HCT116 (cell line): ENCODE results near the gene NIN. TPM values are rescaled to one million over a fixed set of nuclear protein-coding genes. Genes with fewer than 3 reads are reported as not detected.

Source experiments
- ATAC-seq: fragments of 200-7000 bp; cut with Tn5 transposase; 2 replicates; pipeline ENCODE4 v1.9.1; 2020; ENCODE audit warnings: mild to moderate bottlenecking, moderate library complexity
- BruUV-seq: library from RNA; stranded (reverse); fragments of 400-500 nt; replicated peaks from 2 replicates; lab custom pipeline; 2021; lab: Mats Ljungman, UMichigan
- CTCF ChIA-PET: fragments of 300-600 bp; sonication (Branson Sonifier 250); formaldehyde crosslinking; loops from one replicate; lab custom pipeline; 2021; ENCODE audit warnings: antibody characterized with exemption; lab: Charles Lee
- POLR2A ChIA-PET: fragments of 300-600, 350-600 bp; sonication (Branson Sonifier 250); formaldehyde crosslinking; loops from one replicate; lab custom pipeline; 2021; ENCODE audit warnings: antibody characterized with exemption; lab: Charles Lee
- RAD21 ChIA-PET, 2 experiments: fragments of 300-600 bp; sonication (Branson Sonifier 250); formaldehyde crosslinking; loops; one replicate each; lab custom pipeline; 2023; ENCODE audit warnings: low total read pairs in 2 of 2; ENCODE audit not compliant: uncharacterized antibody in 2 of 2, unreplicated experiment in 2 of 2, low non-redundant PET in 1 of 2; lab: Charles Lee
- DNase-seq: peaks from one replicate; pipeline ENCODE4 v3.0.0-alpha.2; 2010; ENCODE audit warnings: low read depth, low spot score
- H2AFZ ChIP-seq: fragments of 200-600 bp; shearing (Covaris generic), sonication (generic); 2 replicates; pipeline ENCODE4 v1.6.1; 2017; ENCODE audit warnings: low read depth, mixed run types, mixed read lengths, antibody characterized with exemption, low read length; ENCODE audit not compliant: poor library complexity, severe bottlenecking
- H3K27ac ChIP-seq: 2 replicates; pipeline ENCODE4 v1.5.1; 2012; ENCODE audit warnings: low read depth, low read length
- H3K27me3 ChIP-seq: fragments of 200-600 bp; sonication (generic); 2 replicates; pipeline ENCODE4 v1.6.1; 2016; ENCODE audit warnings: mixed run types, low read length, mixed read lengths; ENCODE audit not compliant: insufficient read depth
- H3K36me3 ChIP-seq, 2 experiments: fragments of 200-500 bp in 1 of 2; fragments of 200-600 bp in 1 of 2; sonication (Bioruptor generic) in 1 of 2; sonication (generic) in 1 of 2; 2 replicates each; pipeline versions ENCODE4 v1.5.1 to v1.6.1; 2014 to 2016; ENCODE audit warnings: low read length in 2 of 2, inconsistent platforms in 1 of 2, mixed read lengths in 1 of 2, mixed run types in 1 of 2; ENCODE audit not compliant: insufficient read depth in 2 of 2, control insufficient read depth in 1 of 2
- H3K4me1 ChIP-seq, 2 experiments: fragments of 200-600 bp in 1 of 2; sonication (generic) in 1 of 2; 2 replicates each; pipeline versions ENCODE4 v1.5.1 to v1.6.1; 2012 to 2017; ENCODE audit warnings: low read length in 2 of 2, inconsistent platforms in 1 of 2, mild to moderate bottlenecking in 1 of 2, mixed read lengths in 1 of 2, mixed run types in 1 of 2, moderate library complexity in 1 of 2; ENCODE audit not compliant: insufficient read depth in 2 of 2, control insufficient read depth in 1 of 2
- H3K4me2 ChIP-seq: fragments of 200-600 bp; sonication (generic); 2 replicates; pipeline ENCODE4 v1.6.1; 2017; ENCODE audit warnings: mixed run types, low read length, mixed read lengths
- H3K4me3 ChIP-seq, 2 experiments: fragments of 200-600 bp in 1 of 2; sonication (generic) in 1 of 2; replicated peaks in 1 of 2; 2 replicates each; pipeline ENCODE4 v1.5.1; 2011 to 2016; ENCODE audit warnings: low read length in 2 of 2, control low read depth in 1 of 2, low read depth in 1 of 2, mild to moderate bottlenecking in 1 of 2, mixed read lengths in 1 of 2, mixed run types in 1 of 2
- H3K79me2 ChIP-seq: fragments of 200-600 bp; sonication (generic); 2 replicates; pipeline ENCODE4 v1.6.1; 2017; ENCODE audit warnings: mild to moderate bottlenecking, mixed run types, low read length, moderate library complexity, mixed read lengths; ENCODE audit not compliant: insufficient read depth
- H3K9ac ChIP-seq: fragments of 200-600 bp; sonication (generic); 2 replicates; pipeline ENCODE4 v1.6.1; 2016; ENCODE audit warnings: low read length, mixed read lengths
- H3K9me2 ChIP-seq: fragments of 200-600 bp; sonication (generic), shearing (Covaris generic); 2 replicates; pipeline ENCODE4 v1.6.1; 2017; ENCODE audit warnings: mixed run types, mild to moderate bottlenecking, moderate library complexity; ENCODE audit not compliant: insufficient read depth
- H3K9me3 ChIP-seq, 2 experiments: fragments of 200-500 bp in 1 of 2; fragments of 200-600 bp in 1 of 2; sonication (Bioruptor generic) in 1 of 2; sonication (generic) in 1 of 2; 2 replicates each; pipeline ENCODE4 v1.6.1; 2014 to 2017; ENCODE audit warnings: low read length in 2 of 2, mixed read lengths in 2 of 2, inconsistent platforms in 1 of 2, low read depth in 1 of 2, mild to moderate bottlenecking in 1 of 2, mixed run types in 1 of 2, moderate library complexity in 1 of 2; ENCODE audit not compliant: control insufficient read depth in 1 of 2, insufficient read depth in 1 of 2
- H4K20me1 ChIP-seq: fragments of 200-600 bp; sonication (generic), shearing (Covaris generic); 2 replicates; pipeline ENCODE4 v1.6.1; 2017; ENCODE audit warnings: mixed run types, mild to moderate bottlenecking, moderate library complexity; ENCODE audit not compliant: insufficient read depth
- ATF3 ChIP-seq: IDR thresholded peaks from 2 replicates; pipeline ENCODE4 v1.6.1; 2012
- CBX3 ChIP-seq: IDR thresholded peaks from 2 replicates; pipeline ENCODE4 v1.6.1; 2012; ENCODE audit warnings: low read depth
- CEBPB ChIP-seq: IDR thresholded peaks from 2 replicates; pipeline ENCODE4 v1.6.1; 2012; ENCODE audit warnings: low read depth
- CTCF ChIP-seq, 3 experiments: fragments of 200-600 bp in 1 of 3; sonication (generic) in 1 of 3; IDR thresholded peaks in 2 of 3; conservative IDR thresholded peaks in 1 of 3; 2 replicates each; pipeline ENCODE4 v1.5.1; 2012 to 2017; ENCODE audit warnings: low read depth in 2 of 3, low read length in 2 of 3, antibody characterized with exemption in 1 of 3, borderline replicate concordance in 1 of 3, control low read depth in 1 of 3, mild to moderate bottlenecking in 1 of 3, mixed read lengths in 1 of 3, mixed run types in 1 of 3, moderate library complexity in 1 of 3; ENCODE audit not compliant: insufficient read depth in 1 of 3
- EGR1 ChIP-seq: IDR thresholded peaks from 2 replicates; pipeline ENCODE4 v1.6.1; 2012; ENCODE audit warnings: low read depth
- ELF1 ChIP-seq: IDR thresholded peaks from 2 replicates; pipeline ENCODE4 v1.6.1; 2012; ENCODE audit warnings: low read depth, borderline replicate concordance
- FOSL1 ChIP-seq: IDR thresholded peaks from 2 replicates; pipeline ENCODE4 v1.6.1; 2012; ENCODE audit warnings: low read depth
- JUND ChIP-seq: IDR thresholded peaks from 2 replicates; pipeline ENCODE4 v1.6.1; 2012
- MAX ChIP-seq: IDR thresholded peaks from 2 replicates; pipeline ENCODE4 v1.6.1; 2012
- POLR2A ChIP-seq: IDR thresholded peaks from 2 replicates; pipeline ENCODE4 v1.7.0; 2011; ENCODE audit warnings: borderline replicate concordance; ENCODE audit not compliant: insufficient read depth, insufficient read length; ENCODE audit errors: extremely low read depth
- POLR2AphosphoS5 ChIP-seq: IDR thresholded peaks from 2 replicates; pipeline ENCODE4 v1.6.1; 2011; ENCODE audit warnings: mild to moderate bottlenecking, low read depth, low read length, moderate library complexity
- REST ChIP-seq: IDR thresholded peaks from 2 replicates; pipeline ENCODE4 v1.6.1; 2012; ENCODE audit warnings: low read depth
- SP1 ChIP-seq: IDR thresholded peaks from 2 replicates; pipeline ENCODE4 v1.6.1; 2012; ENCODE audit warnings: low read depth
- SRF ChIP-seq: IDR thresholded peaks from 2 replicates; pipeline ENCODE4 v1.6.1; 2012; ENCODE audit warnings: low read depth
- TCF7L2 ChIP-seq: IDR thresholded peaks from 2 replicates; pipeline ENCODE4 v1.7.0; 2011; ENCODE audit warnings: borderline replicate concordance, inconsistent platforms; ENCODE audit not compliant: insufficient read depth, insufficient read length; ENCODE audit errors: extremely low read depth
- YY1 ChIP-seq: IDR thresholded peaks from 2 replicates; pipeline ENCODE4 v1.6.1; 2011; ENCODE audit warnings: low read length, low read depth, moderate library complexity, mild to moderate bottlenecking; ENCODE audit not compliant: insufficient replicate concordance; ENCODE audit errors: extremely low read depth
- ZBTB33 ChIP-seq: IDR thresholded peaks from 2 replicates; pipeline ENCODE4 v1.6.1; 2011; ENCODE audit warnings: mild to moderate bottlenecking, low read length, moderate library complexity; ENCODE audit not compliant: insufficient replicate concordance; ENCODE audit errors: extremely low read depth
- ZFX ChIP-seq: fragments of 450-650 bp; IDR thresholded peaks from 2 replicates; pipeline ENCODE4 v1.6.1; 2017
- ZNF274 ChIP-seq: fragments of 200-500 bp; sonication (Bioruptor generic); IDR thresholded peaks from 2 replicates; pipeline ENCODE4 v1.6.1; 2014; ENCODE audit warnings: mild to moderate bottlenecking, low read depth, low read length, inconsistent platforms
- intact Hi-C: fragments of 100-400 bp; cut with micrococcal nuclease; formaldehyde crosslinking; loops from 2 replicates; pipeline ENCODE4 v1.10.0; 2022
- total RNA-seq: library from RNA; stranded (reverse); gene quantifications from one replicate; pipeline ENCODE4 v1.2.1, GENCODE V29; 2021; ENCODE audit not compliant: unreplicated experiment

NIN gene
- total RNA-seq, 1 experiment from 2014 or later, result 39.6 TPM

GRCh38 chr14:50846226-50846880 is 15.4 kb upstream of the NIN start:
- no peak for DNase-seq
- Histone ChIP-seq H3K9me2 (no peaks in the 10 kb centered on the region), H3K4me3 (no peak overlapping the region), H3K27me3 (no peaks in the 10 kb centered on the region), H3K4me1 (peaks cover 0 to 7% of the 10 kb centered on the region in 2 experiments; a peak in 1 of 4 replicates), H3K79me2 (no peaks in the 10 kb centered on the region), H3K4me2 (no peak overlapping the region), H2AFZ (no peak overlapping the region), H3K9ac (no peak overlapping the region), H4K20me1 (no peaks in the 10 kb centered on the region), H3K36me3 (no peaks in the 10 kb centered on the region), H3K27ac (no peak overlapping the region), H3K9me3 (no peaks in the 10 kb centered on the region)
- ChIA-PET POLR2A (interaction anchor here (0.7 to 2.6 kb wide), 2 partner anchors 9 to 13 kb away, joined by 3 to 11 read pairs; no protein-coding TSS in a partner anchor), RAD21 (no interaction called here), CTCF (interaction anchor here (1.2 to 3.3 kb wide), 2 partner anchors 12 to 14 kb away, joined by 3 to 9 read pairs; no protein-coding TSS in a partner anchor)
- peak; percentile 27; the same call in 1 of the 2 replicates for ATAC-seq
- BruUV-seq, result no TSS peak
- TF ChIP-seq POLR2A, result no peak
- no peak for TF ChIP-seq SP1
- no peak for TF ChIP-seq REST
- TF ChIP-seq CTCF (IDR thresholded peaks at IDR 0.05 in 2 of 3, conservative IDR thresholded peaks at IDR 0.05 in 1 of 3; ENCODE audit: borderline replicate concordance in 1 of 3, insufficient read depth in 1 of 3, low read depth in 2 of 3, low read length in 2 of 3), result no peak
- TF ChIP-seq ATF3, result no peak
- no peak for TF ChIP-seq MAX
- no peak for TF ChIP-seq FOSL1
- TF ChIP-seq CEBPB, result no peak
- no peak for TF ChIP-seq SRF
- TF ChIP-seq YY1, result no peak
- TF ChIP-seq ZNF274, result no peak
- no peak for TF ChIP-seq ELF1
- TF ChIP-seq JUND, result no peak
- no peak for TF ChIP-seq TCF7L2
- no peak for TF ChIP-seq CBX3
- no peak for TF ChIP-seq POLR2AphosphoS5
- no peak for TF ChIP-seq EGR1
- TF ChIP-seq ZBTB33, result no peak
- TF ChIP-seq ZFX, result no peak
- intact Hi-C loops, result no loop called here
